Body of pancreas (tissue), 4 donors: ENCODE results near the gene MIA3. TPM values are rescaled to one million over a fixed set of nuclear protein-coding genes. Genes with fewer than 3 reads are reported as not detected.

Experiments
- ATAC-seq: fragments of 150-250 bp; one replicate; pipeline ENCODE4 v1.9.1; 2016
- DNase-seq, 4 donors: peaks; one replicate each; pipeline ENCODE4 v3.0.0-alpha.2; 2019
- H3K27ac ChIP-seq, 4 donors: fragments of 200-600 bp; sonication (generic); 1 replicate in 3 of 4; 2 replicates in 1 of 4; pipeline versions ENCODE4 v1.5.1 to v1.6.1; 2016 to 2019; ENCODE audit warnings: mild to moderate bottlenecking in 1 of 4, mixed read lengths in 1 of 4, moderate library complexity in 1 of 4
- H3K27me3 ChIP-seq, 2 donors: fragments of 200-600 bp; sonication (generic); one replicate each; pipeline ENCODE4 v1.6.0; 2016; ENCODE audit warnings: mild to moderate bottlenecking in 1 of 2
- H3K36me3 ChIP-seq, 2 donors: fragments of 200-600 bp; sonication (generic); replicated peaks in 1 of 2; 2 replicates each; pipeline ENCODE4 v1.5.1; 2016; ENCODE audit warnings: low read depth in 2 of 2; ENCODE audit not compliant: insufficient read depth in 1 of 2
- H3K4me1 ChIP-seq: fragments of 200-600 bp; sonication (generic); one replicate; pipeline ENCODE4 v1.6.0; 2016
- H3K4me3 ChIP-seq, 2 donors: fragments of 200-600 bp; sonication (generic); 1 replicate in 1 of 2; 2 replicates in 1 of 2; pipeline ENCODE4 v1.5.1; 2016 to 2019
- H3K9me3 ChIP-seq, 3 donors: fragments of 200-600 bp; sonication (generic); 1 replicate in 2 of 3; 2 replicates in 1 of 3; pipeline ENCODE4 v1.5.1; 2016
- CTCF ChIP-seq, 7 experiments: fragments of 450-650 bp in 4 of 7; fragments of 200-600 bp in 3 of 7; sonication (generic) in 3 of 7; IDR thresholded peaks; one replicate each; pipeline ENCODE4 v1.5.1; 2016 to 2019; ENCODE audit warnings: antibody characterized with exemption in 7 of 7
- POLR2A ChIP-seq, 3 donors: fragments of 450-650 bp; IDR thresholded peaks; one replicate each; pipeline ENCODE4 v1.6.1; 2016; ENCODE audit warnings: antibody characterized with exemption in 3 of 3, mild to moderate bottlenecking in 2 of 3
- WGBS, 2 donors: methylation state at CpG; one replicate each; pipeline ENCODE4 v1.1.5; 2017; 5-methylcytosine and 5-hydroxymethylcytosine counted together
- intact Hi-C: fragments of 100-400 bp; cut with DNase I; formaldehyde crosslinking; loops from one replicate; pipeline ENCODE4 v1.15.1; 2023
- total RNA-seq, 2 donors: library from RNA; depleted of rRNA; stranded (reverse); fragments of >200 nt; gene quantifications; one replicate each; pipeline ENCODE4 v1.1.0, GENCODE V29; 2016

The MIA3 gene
- total RNA-seq = 10 to 100 TPM; 32.2 to 44.8 TPM

- H3K27ac ChIP-seq = peak within 1 kb of the TSS; percentile 46 to 89 (median 84)
- H3K27me3 ChIP-seq = no peaks in the 10 kb centered on the region
- peak; percentile 72 for ATAC-seq
- H3K4me1 ChIP-seq = peaks cover 29% of the 10 kb centered on the region
- peak in 3 of 4 donors; percentile 14 to 33 (median 28) for DNase-seq
- H3K9me3 ChIP-seq = no peaks in the 10 kb centered on the region
- 0% methylated on average over 32 of the region's 81 CpGs; no CpG with 5 or more reads in 1 of the 2 donors for WGBS, 2 donors
- TF ChIP-seq POLR2A (IDR thresholded peaks at IDR 0.05) (peak in 1 of 3 donors; percentile 4), CTCF (IDR thresholded peaks at IDR 0.05) (no peak)
- intact Hi-C loops = no loop called here
- no peaks in the 10 kb centered on the region for H3K36me3 ChIP-seq
- peak within 1 kb of the TSS; percentile 63 to 79 for H3K4me3 ChIP-seq
Observed at GRCh38 chr1:222618001-222618879, at the start of gene MIA3. MIA3 (plus strand) TSS chr1:222618097; CDS start chr1:222618111, 14 bp downstream.

- no peak overlapping the region for H3K27ac ChIP-seq
- TF ChIP-seq POLR2A (IDR thresholded peaks at IDR 0.05) (no peak), CTCF (IDR thresholded peaks at IDR 0.05) (no peak)
- H3K4me3 ChIP-seq = no peak overlapping the region
- intact Hi-C loops = no loop called here
- ATAC-seq (no peak), DNase-seq (no peak)
- no peaks in the 10 kb centered on the region for H3K9me3 ChIP-seq
- no peaks in the 10 kb centered on the region for H3K4me1 ChIP-seq
- H3K36me3 ChIP-seq = peaks cover 0 to 2% of the 10 kb centered on the region in 2 donors
- 92 to 94% methylated on average over 1 of the region's 1 CpG for WGBS, 2 donors
- H3K27me3 ChIP-seq = no peaks in the 10 kb centered on the region
Observed at GRCh38 chr1:222570837-222571236, 47.1 kb upstream of the MIA3 start.

DNA sequence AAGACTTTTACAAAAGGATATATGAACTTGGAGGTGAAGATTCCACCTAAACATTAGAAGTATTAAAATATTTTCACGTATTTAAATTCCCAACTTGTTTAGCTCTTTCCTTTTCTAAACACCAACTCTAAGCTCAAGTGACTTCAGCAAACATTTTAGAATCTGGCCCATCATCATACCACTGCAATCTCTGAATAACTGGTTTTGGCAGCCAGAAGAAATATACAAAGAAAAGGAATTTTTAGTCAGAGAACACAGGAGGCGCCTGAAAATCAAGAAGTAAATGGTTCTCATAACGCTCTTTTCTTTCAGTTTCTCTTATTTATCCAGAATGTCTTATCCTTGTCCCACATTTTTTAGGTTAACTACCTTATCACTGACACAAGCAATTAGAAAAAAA lies 38.6 kb upstream of the MIA3 start:
- Histone ChIP-seq H3K36me3 (peaks cover 0 to 5% of the 10 kb centered on the region in 2 donors), H3K4me1 (peaks cover 8% of the 10 kb centered on the region), H3K9me3 (no peaks in the 10 kb centered on the region), H3K27ac (no peak overlapping the region), H3K27me3 (no peaks in the 10 kb centered on the region), H3K4me3 (no peak overlapping the region)
- intact Hi-C loops = no loop called here
- ATAC-seq (no peak), DNase-seq (no peak)
- 95 to 97% methylated on average over 3 of the region's 3 CpGs for WGBS, 2 donors
- TF ChIP-seq POLR2A (IDR thresholded peaks at IDR 0.05) = no peak
- no peak for TF ChIP-seq CTCF (IDR thresholded peaks at IDR 0.05)

DNA sequence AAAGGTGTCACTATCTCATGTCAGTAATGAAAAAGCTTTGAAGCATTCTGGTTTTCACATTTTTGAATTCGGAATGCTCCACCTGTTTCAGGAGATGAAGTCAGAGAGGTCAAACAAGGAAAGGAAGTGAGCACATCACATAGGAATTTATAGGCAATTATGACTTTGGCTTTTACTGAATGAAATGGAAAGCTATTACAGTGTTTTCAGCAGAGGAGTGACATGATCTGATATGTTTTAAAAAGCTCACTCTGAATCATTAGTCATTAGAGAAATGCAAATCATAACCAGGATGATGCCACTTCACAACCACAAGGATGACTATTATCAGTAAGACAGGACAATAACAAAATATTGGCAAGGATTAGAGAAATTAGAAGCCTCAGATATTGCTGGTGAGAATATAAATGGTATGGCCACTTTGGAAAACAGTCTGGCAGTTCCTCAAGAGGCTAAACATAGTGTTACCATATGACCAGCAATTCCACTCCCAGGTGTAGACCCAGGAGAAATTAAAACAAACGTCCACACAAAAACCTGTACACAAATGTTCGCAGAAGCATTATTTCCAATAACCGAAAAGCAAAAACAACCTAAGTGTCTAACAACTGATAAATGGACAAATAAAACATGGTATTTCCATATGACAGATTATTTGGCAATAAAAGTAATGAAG lies 35.7 kb upstream of the MIA3 start:
- Histone ChIP-seq H3K27me3 (no peaks in the 10 kb centered on the region), H3K27ac (peak overlapping the region in 1 of 4 donors; percentile 7), H3K4me3 (no peak overlapping the region), H3K4me1 (peaks cover 24% of the 10 kb centered on the region), H3K36me3 (no peaks in the 10 kb centered on the region), H3K9me3 (no peaks in the 10 kb centered on the region)
- DNase-seq (no peak), ATAC-seq (no peak)
- intact Hi-C loops = no loop called here
- no peak for TF ChIP-seq CTCF (IDR thresholded peaks at IDR 0.05)
- 84 to 88% methylated on average over 4 of the region's 4 CpGs for WGBS, 2 donors
